Smooth muscle cell (in vitro differentiated cells): ENCODE measurements around the gene AGPAT1. TPM values are rescaled to one million over a fixed set of nuclear protein-coding genes. Genes with fewer than 3 reads are reported as not detected.

Experiments used
- DNase-seq: peaks from one replicate; lab custom pipeline; 2025; ENCODE audit not compliant: unreplicated experiment; lab: John Stamatoyannopoulos, UW
- H2AFZ ChIP-seq: fragments of 200-600 bp; sonication (generic); 2 replicates; pipeline ENCODE4 v1.6.0; 2016; ENCODE audit warnings: antibody characterized with exemption, low read depth, mild to moderate bottlenecking
- H3F3A ChIP-seq: fragments of 200-600 bp; sonication (generic); 2 replicates; pipeline ENCODE4 v1.6.0; 2017; ENCODE audit warnings: antibody characterized with exemption, low read depth
- H3K27ac ChIP-seq: fragments of 200-600 bp; sonication (generic); 2 replicates; pipeline ENCODE4 v1.5.1; 2016; ENCODE audit warnings: low read depth, mild to moderate bottlenecking
- H3K27me3 ChIP-seq: fragments of 200-600 bp; sonication (generic); 2 replicates; pipeline ENCODE4 v1.6.1; 2016; ENCODE audit warnings: low read depth, mild to moderate bottlenecking
- H3K36me3 ChIP-seq: fragments of 200-600 bp; sonication (generic); 2 replicates; pipeline ENCODE4 v1.5.1; 2016; ENCODE audit warnings: low read depth
- H3K4me1 ChIP-seq: fragments of 200-600 bp; sonication (generic); 2 replicates; pipeline ENCODE4 v1.5.1; 2016; ENCODE audit warnings: low read depth
- H3K4me2 ChIP-seq: fragments of 200-600 bp; sonication (generic); 2 replicates; pipeline ENCODE4 v1.6.0; 2016; ENCODE audit warnings: mild to moderate bottlenecking
- H3K4me3 ChIP-seq: fragments of 200-600 bp; sonication (generic); 2 replicates; pipeline ENCODE4 v1.5.1; 2016; ENCODE audit warnings: mild to moderate bottlenecking
- H3K79me2 ChIP-seq: fragments of 200-600 bp; sonication (generic); 2 replicates; pipeline ENCODE4 v1.6.0; 2016; ENCODE audit warnings: low read depth, mild to moderate bottlenecking
- H3K9ac ChIP-seq: fragments of 200-600 bp; sonication (generic); 2 replicates; pipeline ENCODE4 v1.6.0; 2016; ENCODE audit warnings: low read depth
- H3K9me3 ChIP-seq: fragments of 200-600 bp; sonication (generic); replicated peaks from 2 replicates; pipeline ENCODE4 v1.5.1; 2016; ENCODE audit warnings: low read depth
- H4K20me1 ChIP-seq: fragments of 200-600 bp; sonication (generic); 2 replicates; pipeline ENCODE4 v1.6.0; 2016; ENCODE audit warnings: low read depth
- CTCF ChIP-seq: fragments of 200-600 bp; sonication (generic); IDR thresholded peaks from 2 replicates; pipeline ENCODE4 v1.5.1; 2017; ENCODE audit warnings: borderline replicate concordance, mild to moderate bottlenecking, antibody characterized with exemption; ENCODE audit not compliant: insufficient read depth, poor library complexity, severe bottlenecking
- WGBS: methylation state at CpG from one replicate; pipeline ENCODE4 v1.1.7; 2016; ENCODE audit warnings: low lambda C conversion rate; 5-methylcytosine and 5-hydroxymethylcytosine counted together
- polyA plus RNA-seq: library from polyadenylated mRNA; unstranded; fragments of >200 nt; fragmentation: Nextera tagmentation; extraction: Ambion mirVana; gene quantifications from 2 replicates; pipeline ENCODE4 v1.2.1, GENCODE V29; 2016
- total RNA-seq: library from RNA; depleted of rRNA; stranded (reverse); fragments of >200 nt; gene quantifications from 2 replicates; pipeline ENCODE4 v1.2.3, GENCODE V29; 2014

AGPAT1 gene
- total and polyA plus RNA-seq, 2 experiments from 2014 or later = 52.4 to 71.1 TPM

DNA sequence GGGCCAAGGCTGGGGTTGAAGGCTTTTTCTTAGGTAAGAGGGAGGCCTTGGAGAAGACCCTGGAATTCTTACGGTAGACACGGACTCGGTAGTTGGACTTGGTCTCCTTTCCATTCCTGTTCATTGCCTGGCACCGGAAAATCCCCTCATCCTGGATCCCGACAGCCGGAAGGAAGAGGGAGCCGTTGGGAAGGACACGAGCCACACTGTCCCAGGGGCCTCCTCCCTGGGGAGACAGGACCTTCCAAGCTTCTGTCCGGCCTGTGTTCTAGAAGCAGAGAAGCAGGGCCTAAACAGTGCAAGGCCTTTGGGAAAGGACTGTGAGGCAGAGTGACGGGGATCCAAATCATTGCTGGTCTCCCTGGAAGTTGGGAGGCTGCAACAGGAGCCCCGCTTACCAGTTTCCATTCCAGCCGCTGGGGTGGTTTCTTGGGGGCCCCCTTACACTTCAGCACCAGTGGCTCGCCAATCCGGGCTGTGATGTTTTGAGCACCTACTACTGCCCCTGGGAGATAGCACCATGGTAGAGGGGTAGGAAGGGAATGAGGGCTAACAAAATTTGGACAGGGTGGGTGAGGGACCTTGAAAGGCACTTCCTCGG, 7.7 kb upstream of the AGPAT1 start:
- DNase-seq = no peak
- H2AFZ ChIP-seq = no peak overlapping the region
- peaks cover 19% of the 10 kb centered on the region for H3F3A ChIP-seq
- H3K9ac ChIP-seq = no peak overlapping the region
- H3K36me3 ChIP-seq = no peaks in the 10 kb centered on the region
- H3K4me3 ChIP-seq = no peak overlapping the region
- peaks cover 15% of the 10 kb centered on the region for H3K79me2 ChIP-seq
- no peaks in the 10 kb centered on the region for H3K27me3 ChIP-seq
- peaks cover 9% of the 10 kb centered on the region for H3K4me1 ChIP-seq
- no peak overlapping the region for H3K4me2 ChIP-seq
- H3K9me3 ChIP-seq = no peaks in the 10 kb centered on the region
- H4K20me1 ChIP-seq = no peaks in the 10 kb centered on the region
- 94% methylated on average over 15 of the region's 15 CpGs for WGBS
- TF ChIP-seq CTCF = no peak
- H3K27ac ChIP-seq = no peak overlapping the region

- H3K9ac ChIP-seq = no peak overlapping the region
- no peak overlapping the region for H3K27ac ChIP-seq
- DNase-seq = no peak
- no peaks in the 10 kb centered on the region for H4K20me1 ChIP-seq
- no peak overlapping the region for H2AFZ ChIP-seq
- no peak for TF ChIP-seq CTCF
- H3K36me3 ChIP-seq = no peaks in the 10 kb centered on the region
- H3K4me1 ChIP-seq = peaks cover 3% of the 10 kb centered on the region
- H3K4me3 ChIP-seq = no peak overlapping the region
- no peaks in the 10 kb centered on the region for H3K9me3 ChIP-seq
- 89% methylated on average over 3 of the region's 3 CpGs for WGBS
- peaks cover 19% of the 10 kb centered on the region for H3F3A ChIP-seq
- no peaks in the 10 kb centered on the region for H3K27me3 ChIP-seq
- H3K79me2 ChIP-seq = peaks cover 11% of the 10 kb centered on the region
- H3K4me2 ChIP-seq = no peak overlapping the region
Observed at GRCh38 chr6:32183030-32183429, 7.1 kb upstream of the AGPAT1 start.

DNA sequence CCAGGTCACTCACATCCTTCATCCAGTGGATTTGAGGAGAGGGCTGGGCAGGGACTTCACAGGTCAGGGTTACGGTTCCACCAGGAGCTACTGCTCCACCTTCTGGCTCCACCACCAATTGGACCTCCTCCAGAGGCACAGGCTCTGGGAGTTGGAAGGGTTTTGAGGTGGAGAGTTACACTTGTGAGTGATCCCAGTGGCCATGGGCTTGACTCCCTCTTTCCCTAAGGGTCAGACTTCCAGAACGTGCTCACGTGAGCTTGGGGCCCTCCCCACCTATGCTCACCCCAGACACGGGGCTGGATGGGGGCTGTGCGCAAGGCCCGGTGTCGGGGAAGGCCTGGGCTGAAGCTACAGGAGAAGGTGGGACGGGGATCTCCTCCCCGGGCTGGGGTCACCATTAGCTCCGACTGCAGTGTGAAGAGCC, 6.7 kb upstream of the AGPAT1 start:
- no peaks in the 10 kb centered on the region for H3K9me3 ChIP-seq
- no peak overlapping the region for H3K4me2 ChIP-seq
- TF ChIP-seq CTCF = no peak
- peaks cover 11% of the 10 kb centered on the region for H3K79me2 ChIP-seq
- no peaks in the 10 kb centered on the region for H4K20me1 ChIP-seq
- no peaks in the 10 kb centered on the region for H3K36me3 ChIP-seq
- no peak for DNase-seq
- no peak overlapping the region for H3K27ac ChIP-seq
- H3F3A ChIP-seq = peaks cover 15% of the 10 kb centered on the region
- H2AFZ ChIP-seq = no peak overlapping the region
- H3K4me3 ChIP-seq = no peak overlapping the region
- no peaks in the 10 kb centered on the region for H3K27me3 ChIP-seq
- H3K9ac ChIP-seq = no peak overlapping the region
- H3K4me1 ChIP-seq = peaks cover 3% of the 10 kb centered on the region
- 94% methylated on average over 10 of the region's 10 CpGs for WGBS

DNA sequence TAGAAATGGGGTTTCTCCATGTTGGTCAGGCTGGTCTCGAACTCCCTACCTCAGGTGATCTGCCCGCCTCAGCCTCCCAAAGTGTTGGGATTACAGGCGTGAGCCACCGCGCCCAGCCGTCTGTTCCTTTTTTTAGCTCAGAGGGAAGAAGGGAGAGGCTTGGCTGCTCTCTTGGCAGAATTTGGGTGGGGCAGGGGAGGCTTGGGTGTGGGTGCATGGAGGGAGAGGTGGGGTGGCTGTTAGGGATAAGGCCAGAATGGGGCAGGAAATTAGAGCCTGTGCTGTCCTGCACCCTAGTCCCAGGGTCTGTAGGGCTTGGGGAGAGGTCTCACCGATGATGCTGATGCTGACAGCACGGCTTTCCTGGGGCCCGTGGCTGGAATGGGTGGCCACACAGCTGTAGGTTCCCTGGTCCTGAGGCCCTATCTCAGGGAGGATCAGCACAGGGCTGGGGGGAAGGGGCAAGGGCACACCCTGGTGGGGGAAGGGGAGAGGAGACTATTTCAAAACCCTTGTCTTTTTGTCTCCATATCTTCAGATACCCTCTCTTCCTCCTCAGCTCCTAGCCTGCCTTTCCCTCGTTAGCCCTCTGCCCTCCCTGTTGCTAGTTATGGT, 6.1 kb upstream of the AGPAT1 start:
- H2AFZ ChIP-seq = no peak overlapping the region
- peaks cover 3% of the 10 kb centered on the region for H3K4me1 ChIP-seq
- TF ChIP-seq CTCF = no peak
- H3K36me3 ChIP-seq = no peaks in the 10 kb centered on the region
- H3K9ac ChIP-seq = no peak overlapping the region
- WGBS = 96% methylated on average over 10 of the region's 10 CpGs
- peaks cover 11% of the 10 kb centered on the region for H3F3A ChIP-seq
- H3K27me3 ChIP-seq = no peaks in the 10 kb centered on the region
- no peaks in the 10 kb centered on the region for H3K9me3 ChIP-seq
- no peak for DNase-seq
- no peak overlapping the region for H3K27ac ChIP-seq
- H3K4me2 ChIP-seq = no peak overlapping the region
- H3K79me2 ChIP-seq = peaks cover 11% of the 10 kb centered on the region
- H4K20me1 ChIP-seq = no peaks in the 10 kb centered on the region
- no peak overlapping the region for H3K4me3 ChIP-seq
